Testis (tissue), 3 donors: ENCODE results near the gene TMEM106C. TPM values are rescaled to one million over a fixed set of nuclear protein-coding genes. Genes with fewer than 3 reads are reported as not detected.

ENCODE experiments used
- DNase-seq: peaks from one replicate; pipeline ENCODE4 v3.0.0-alpha.2; 2019
- H3K27ac ChIP-seq, 2 donors: fragments of 200-600 bp; sonication (generic); one replicate each; pipeline ENCODE4 v1.5.1; 2019
- H3K27me3 ChIP-seq: fragments of 200-600 bp; sonication (generic); one replicate; pipeline ENCODE4 v1.5.1; 2019
- H3K36me3 ChIP-seq: fragments of 200-600 bp; sonication (generic); one replicate; pipeline ENCODE4 v1.5.1; 2017; ENCODE audit warnings: low read depth; ENCODE audit errors: missing control alignments
- H3K4me1 ChIP-seq: fragments of 200-600 bp; sonication (generic); one replicate; pipeline ENCODE4 v1.5.1; 2019
- H3K4me3 ChIP-seq, 2 donors: fragments of 200-600 bp; sonication (generic); one replicate each; pipeline ENCODE4 v1.5.1; 2017 to 2019
- H3K9me3 ChIP-seq: fragments of 200-600 bp; sonication (generic); one replicate; pipeline ENCODE4 v1.5.1; 2017
- CTCF ChIP-seq, 3 experiments: fragments of 450-650 bp in 2 of 3; fragments of 200-600 bp in 1 of 3; sonication (generic) in 1 of 3; IDR thresholded peaks; one replicate each; pipeline ENCODE4 v1.5.1; 2016 to 2019; ENCODE audit warnings: antibody characterized with exemption in 3 of 3, mild to moderate bottlenecking in 2 of 3, moderate library complexity in 1 of 3
- POLR2A ChIP-seq: fragments of 450-650 bp; IDR thresholded peaks from one replicate; pipeline ENCODE4 v1.6.1; 2017; ENCODE audit warnings: antibody characterized with exemption, mild to moderate bottlenecking, moderate library complexity
- WGBS, 2 donors: methylation state at CpG; one replicate each; pipeline ENCODE4 v1.1.5; 2018; 5-methylcytosine and 5-hydroxymethylcytosine counted together
- intact Hi-C: fragments of 100-400 bp; cut with DNase I; formaldehyde crosslinking; loops from one replicate; pipeline ENCODE4 v1.15.1; 2023; ENCODE audit warnings: low total_unique reads
- polyA plus RNA-seq: library from polyadenylated mRNA; stranded (reverse); fragments of 350-450 nt; fragmentation: Illumina TruSeq; extraction: RNeasy Lipid Tissue Mini Kit (QIAGEN cat#74804); gene quantifications from one replicate; pipeline ENCODE4 v1.2.3, GENCODE V29; 2014; ENCODE audit warnings: low read depth, low replicate concordance; ENCODE audit not compliant: insufficient read depth
- total RNA-seq, 2 donors: library from RNA; depleted of rRNA; stranded (reverse); fragments of >200 nt; gene quantifications; one replicate each; pipeline ENCODE4 v1.2.3, GENCODE V29; 2016

Gene TMEM106C
- total and polyA plus RNA-seq, 3 donors from 2014 or later = 63.5 to 132 (median 91.1) TPM

GRCh38 chr12:47970843-47971242, 7.4 kb downstream of the TMEM106C start:
- H3K9me3 ChIP-seq = no peaks in the 10 kb centered on the region
- H3K36me3 ChIP-seq = no peaks in the 10 kb centered on the region
- intact Hi-C loops = no loop called here
- 86 to 96% methylated on average over 7 of the region's 7 CpGs for WGBS, 2 donors
- no peaks in the 10 kb centered on the region for H3K27me3 ChIP-seq
- no peak for DNase-seq
- no peaks in the 10 kb centered on the region for H3K4me1 ChIP-seq
- no peak overlapping the region for H3K27ac ChIP-seq
- H3K4me3 ChIP-seq = no peak overlapping the region
- no peak for TF ChIP-seq POLR2A
- TF ChIP-seq CTCF (IDR thresholded peaks at IDR 0.05) = no peak

GRCh38 chr12:47972895-47973294, 9.5 kb downstream of the TMEM106C start:
- DNase-seq = no peak
- H3K9me3 ChIP-seq = no peaks in the 10 kb centered on the region
- no peak overlapping the region for H3K4me3 ChIP-seq
- WGBS, 2 donors = 83 to 90% methylated on average over 6 of the region's 6 CpGs
- H3K36me3 ChIP-seq = no peaks in the 10 kb centered on the region
- no peaks in the 10 kb centered on the region for H3K27me3 ChIP-seq
- H3K4me1 ChIP-seq = no peaks in the 10 kb centered on the region
- intact Hi-C loops = no loop called here
- no peak overlapping the region for H3K27ac ChIP-seq
- TF ChIP-seq CTCF (IDR thresholded peaks at IDR 0.05) (no peak), POLR2A (no peak)

- WGBS, 2 donors = 94 to 100% methylated on average over 9 of the region's 9 CpGs
- H3K4me3 ChIP-seq = no peak overlapping the region
- no peak for DNase-seq
- H3K4me1 ChIP-seq = no peaks in the 10 kb centered on the region
- no peak for TF ChIP-seq CTCF (IDR thresholded peaks at IDR 0.05)
- TF ChIP-seq POLR2A = no peak
- no peaks in the 10 kb centered on the region for H3K27me3 ChIP-seq
- intact Hi-C loops = no loop called here
- H3K9me3 ChIP-seq = no peaks in the 10 kb centered on the region
- no peak overlapping the region for H3K27ac ChIP-seq
- H3K36me3 ChIP-seq = no peaks in the 10 kb centered on the region
These were observed 10.5 kb downstream of the TMEM106C start for GRCh38 chr12:47973870-47974269.

- no peak for DNase-seq
- no peaks in the 10 kb centered on the region for H3K9me3 ChIP-seq
- no peak for TF ChIP-seq CTCF (IDR thresholded peaks at IDR 0.05)
- TF ChIP-seq POLR2A = no peak
- H3K4me1 ChIP-seq = no peaks in the 10 kb centered on the region
- H3K27ac ChIP-seq = no peak overlapping the region
- H3K4me3 ChIP-seq = no peak overlapping the region
- no peaks in the 10 kb centered on the region for H3K36me3 ChIP-seq
- no peaks in the 10 kb centered on the region for H3K27me3 ChIP-seq
- 97 to 99% methylated on average over 15 to 16 of the region's 16 CpGs for WGBS, 2 donors
- intact Hi-C loops = no loop called here
These were observed 11.7 kb downstream of the TMEM106C start for GRCh38 chr12:47975036-47975620.

GRCh38 chr12:47975816-47976215, 12.4 kb downstream of the TMEM106C start:
- H3K4me1 ChIP-seq = no peaks in the 10 kb centered on the region
- TF ChIP-seq POLR2A = no peak
- no peak for TF ChIP-seq CTCF (IDR thresholded peaks at IDR 0.05)
- no peaks in the 10 kb centered on the region for H3K36me3 ChIP-seq
- intact Hi-C loops = no loop called here
- WGBS, 2 donors = 91 to 93% methylated on average over 8 to 11 of the region's 11 CpGs
- H3K27me3 ChIP-seq = no peaks in the 10 kb centered on the region
- H3K27ac ChIP-seq = no peak overlapping the region
- no peak overlapping the region for H3K4me3 ChIP-seq
- DNase-seq = no peak
- no peaks in the 10 kb centered on the region for H3K9me3 ChIP-seq
